Spleen (tissue), 7 donors: ENCODE results near the gene CXXC5.

Source experiments
- CTCF ChIP-seq, 11 experiments: fragments of 200-600 bp in 7 of 11; fragments of 450-650 bp in 4 of 11; sonication (generic) in 4 of 11; IDR thresholded peaks in 8 of 11; conservative IDR thresholded peaks in 3 of 11; 1 replicate in 7 of 11; 2 replicates in 4 of 11; pipeline versions ENCODE4 v1.4.0 to v1.8.0; 2016 to 2021; ENCODE audit warnings: antibody characterized with exemption in 11 of 11, inconsistent platforms in 4 of 11, mild to moderate bottlenecking in 1 of 11
- POLR2AphosphoS5 ChIP-seq, 3 donors: sonication (generic); formaldehyde crosslinking; IDR thresholded peaks; one replicate each; pipeline ENCODE4 v1.5.1; 2017; ENCODE audit warnings: antibody characterized with exemption in 3 of 3
- donor health status: DM: no; HTN: no; CAD: no; lungs with moderate emphysema.
- donor health status: DM: no; HTN: no; CAD: no.
- donor health status: DM: no; HTN: no; CAD: no.

GRCh38 chr5:139653616-139654015, 5.5 kb downstream of the CXXC5 start:
- TF ChIP-seq CTCF (IDR thresholded peaks at IDR 0.05 in 8 of 11, conservative IDR thresholded peaks at IDR 0.05 in 3 of 11) = no peak
- TF ChIP-seq POLR2AphosphoS5 (IDR thresholded peaks at IDR 0.05) = no peak
